Spleen (tissue), 7 donors: ENCODE results near the gene SLC29A3.

Source experiments
- POLR2A ChIP-seq, 3 donors: fragments of 450-650 bp; IDR thresholded peaks; one replicate each; pipeline ENCODE4 v1.5.1; 2017; ENCODE audit warnings: antibody characterized with exemption in 3 of 3, mild to moderate bottlenecking in 1 of 3
- POLR2AphosphoS5 ChIP-seq, 3 donors: sonication (generic); formaldehyde crosslinking; IDR thresholded peaks; one replicate each; pipeline ENCODE4 v1.5.1; 2017; ENCODE audit warnings: antibody characterized with exemption in 3 of 3
- TF ChIP-seq, protein P1 (sequence below), 11 experiments: fragments of 200-600 bp in 7 of 11; fragments of 450-650 bp in 4 of 11; sonication (generic) in 4 of 11; IDR thresholded peaks in 8 of 11; conservative IDR thresholded peaks in 3 of 11; 1 replicate in 7 of 11; 2 replicates in 4 of 11; pipeline versions ENCODE4 v1.4.0 to v1.8.0; 2016 to 2021; ENCODE audit warnings: antibody characterized with exemption in 11 of 11, inconsistent platforms in 4 of 11, mild to moderate bottlenecking in 1 of 11
- donor health status: DM: no; HTN: no; CAD: no; lungs with moderate emphysema.
- donor health status: DM: no; HTN: no; CAD: no.
- donor health status: DM: no; HTN: no; CAD: no.

GRCh38 chr10:71343392-71343773 lies 24.3 kb downstream of the SLC29A3 start:
- TF ChIP-seq, protein P1, sequence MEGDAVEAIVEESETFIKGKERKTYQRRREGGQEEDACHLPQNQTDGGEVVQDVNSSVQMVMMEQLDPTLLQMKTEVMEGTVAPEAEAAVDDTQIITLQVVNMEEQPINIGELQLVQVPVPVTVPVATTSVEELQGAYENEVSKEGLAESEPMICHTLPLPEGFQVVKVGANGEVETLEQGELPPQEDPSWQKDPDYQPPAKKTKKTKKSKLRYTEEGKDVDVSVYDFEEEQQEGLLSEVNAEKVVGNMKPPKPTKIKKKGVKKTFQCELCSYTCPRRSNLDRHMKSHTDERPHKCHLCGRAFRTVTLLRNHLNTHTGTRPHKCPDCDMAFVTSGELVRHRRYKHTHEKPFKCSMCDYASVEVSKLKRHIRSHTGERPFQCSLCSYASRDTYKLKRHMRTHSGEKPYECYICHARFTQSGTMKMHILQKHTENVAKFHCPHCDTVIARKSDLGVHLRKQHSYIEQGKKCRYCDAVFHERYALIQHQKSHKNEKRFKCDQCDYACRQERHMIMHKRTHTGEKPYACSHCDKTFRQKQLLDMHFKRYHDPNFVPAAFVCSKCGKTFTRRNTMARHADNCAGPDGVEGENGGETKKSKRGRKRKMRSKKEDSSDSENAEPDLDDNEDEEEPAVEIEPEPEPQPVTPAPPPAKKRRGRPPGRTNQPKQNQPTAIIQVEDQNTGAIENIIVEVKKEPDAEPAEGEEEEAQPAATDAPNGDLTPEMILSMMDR (IDR thresholded peaks at IDR 0.05 in 8 of 11, conservative IDR thresholded peaks at IDR 0.05 in 3 of 11): no peak
- TF ChIP-seq POLR2A (IDR thresholded peaks at IDR 0.05) (no peak), POLR2AphosphoS5 (IDR thresholded peaks at IDR 0.05) (peak in 1 of 3 donors; percentile 14)
